Upper lobe of right lung (tissue), 1 donor: ENCODE results near the gene MINAR1. TPM values are rescaled to one million over a fixed set of nuclear protein-coding genes. Genes with fewer than 3 reads are reported as not detected.

Experiments
- ATAC-seq: fragments of 200-7000 bp; cut with Tn5 transposase; one replicate; pipeline ENCODE4 v1.9.1; 2020; ENCODE audit warnings: mild to moderate bottlenecking, moderate library complexity
- DNase-seq: peaks from one replicate; pipeline ENCODE4 v3.0.0-alpha.2; 2020
- H3K27ac ChIP-seq: fragments of 200-600 bp; one replicate; pipeline ENCODE4 v1.8.0; 2022
- H3K27me3 ChIP-seq: fragments of 200-600 bp; one replicate; pipeline ENCODE4 v1.8.0; 2022; ENCODE audit warnings: mild to moderate bottlenecking
- H3K36me3 ChIP-seq: fragments of 200-600 bp; one replicate; pipeline ENCODE4 v1.8.0; 2022
- H3K4me1 ChIP-seq: fragments of 200-600 bp; one replicate; pipeline ENCODE4 v1.8.0; 2022
- H3K4me3 ChIP-seq: fragments of 200-600 bp; one replicate; pipeline ENCODE4 v1.8.0; 2022; ENCODE audit warnings: mild to moderate bottlenecking
- H3K9me3 ChIP-seq: fragments of 200-600 bp; one replicate; pipeline ENCODE4 v1.8.0; 2022
- intact Hi-C: fragments of 100-400 bp; cut with DNase I; formaldehyde crosslinking; loops from one replicate; pipeline ENCODE4 v1.11.0; 2022
- total RNA-seq: library from RNA; stranded (reverse); fragmentation: NEBNext Ultra II Directional; extraction: Animal tissue kit (Norgen Biotek cat#: 25700); gene quantifications from one replicate; pipeline ENCODE4 v1.2.1, GENCODE V29; 2021
- TF ChIP-seq, protein P1 (sequence below): fragments of 200-600 bp; IDR thresholded peaks from one replicate; pipeline ENCODE4 v1.8.0; 2022; ENCODE audit warnings: antibody characterized with exemption
- donor health status: DM: no; HTN: yes; CAD: no; lungs with severe emphysema.

The MINAR1 gene
- total RNA-seq, 1 donor from 2014 or later, result 0.26 TPM

DNA sequence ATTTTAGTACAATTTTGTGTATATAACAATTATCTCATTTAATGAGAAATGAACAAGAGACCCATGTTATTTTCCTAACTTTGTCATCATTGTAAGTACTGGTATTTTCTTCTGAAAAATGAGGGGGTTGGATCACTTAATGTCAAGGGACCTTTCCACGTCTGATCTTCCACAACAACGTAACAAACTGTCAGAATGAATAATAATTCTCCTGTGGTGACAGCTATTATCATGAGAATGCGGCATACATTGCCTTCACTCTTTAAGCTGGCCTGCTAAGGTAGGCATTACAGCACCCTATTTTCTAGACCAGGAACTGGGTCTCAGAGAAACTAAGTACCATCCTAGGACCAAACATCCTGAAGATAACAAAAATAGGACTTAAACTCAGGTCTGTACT lies 31.5 kb upstream of the MINAR1 start:
- ATAC-seq (no peak), DNase-seq (no peak)
- TF ChIP-seq, protein P1, sequence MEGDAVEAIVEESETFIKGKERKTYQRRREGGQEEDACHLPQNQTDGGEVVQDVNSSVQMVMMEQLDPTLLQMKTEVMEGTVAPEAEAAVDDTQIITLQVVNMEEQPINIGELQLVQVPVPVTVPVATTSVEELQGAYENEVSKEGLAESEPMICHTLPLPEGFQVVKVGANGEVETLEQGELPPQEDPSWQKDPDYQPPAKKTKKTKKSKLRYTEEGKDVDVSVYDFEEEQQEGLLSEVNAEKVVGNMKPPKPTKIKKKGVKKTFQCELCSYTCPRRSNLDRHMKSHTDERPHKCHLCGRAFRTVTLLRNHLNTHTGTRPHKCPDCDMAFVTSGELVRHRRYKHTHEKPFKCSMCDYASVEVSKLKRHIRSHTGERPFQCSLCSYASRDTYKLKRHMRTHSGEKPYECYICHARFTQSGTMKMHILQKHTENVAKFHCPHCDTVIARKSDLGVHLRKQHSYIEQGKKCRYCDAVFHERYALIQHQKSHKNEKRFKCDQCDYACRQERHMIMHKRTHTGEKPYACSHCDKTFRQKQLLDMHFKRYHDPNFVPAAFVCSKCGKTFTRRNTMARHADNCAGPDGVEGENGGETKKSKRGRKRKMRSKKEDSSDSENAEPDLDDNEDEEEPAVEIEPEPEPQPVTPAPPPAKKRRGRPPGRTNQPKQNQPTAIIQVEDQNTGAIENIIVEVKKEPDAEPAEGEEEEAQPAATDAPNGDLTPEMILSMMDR, result no peak
- Histone ChIP-seq H3K36me3 (no peaks in the 10 kb centered on the region), H3K27me3 (no peaks in the 10 kb centered on the region), H3K4me1 (no peaks in the 10 kb centered on the region), H3K9me3 (no peaks in the 10 kb centered on the region), H3K4me3 (no peak overlapping the region), H3K27ac (no peak overlapping the region)
- intact Hi-C loops, result no loop called here

DNA sequence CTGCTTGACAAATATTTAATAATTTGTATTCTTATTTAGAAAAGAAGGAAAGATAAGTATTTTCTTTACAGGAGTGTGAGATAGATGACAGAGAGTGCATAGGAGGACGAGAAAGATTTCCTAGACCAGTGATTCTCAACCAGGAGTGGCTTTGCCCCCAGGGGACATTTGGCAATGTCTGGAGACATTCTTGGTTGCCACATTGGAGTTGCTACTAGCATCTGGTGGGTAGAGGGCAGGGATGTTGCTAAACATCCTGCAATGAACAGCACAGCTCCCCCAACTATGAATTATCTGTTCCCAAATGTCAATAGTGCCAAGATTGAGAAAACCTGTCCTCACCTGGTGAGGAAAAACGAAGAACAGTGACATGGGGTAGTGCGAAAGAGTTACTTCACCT lies 30.8 kb upstream of the MINAR1 start:
- intact Hi-C loops, result no loop called here
- H3K36me3 ChIP-seq, result no peaks in the 10 kb centered on the region
- no peak for DNase-seq
- no peak overlapping the region for H3K4me3 ChIP-seq
- no peak overlapping the region for H3K27ac ChIP-seq
- TF ChIP-seq, protein P1, result no peak
- no peaks in the 10 kb centered on the region for H3K27me3 ChIP-seq
- H3K9me3 ChIP-seq, result no peaks in the 10 kb centered on the region
- no peaks in the 10 kb centered on the region for H3K4me1 ChIP-seq
- no peak for ATAC-seq

DNA sequence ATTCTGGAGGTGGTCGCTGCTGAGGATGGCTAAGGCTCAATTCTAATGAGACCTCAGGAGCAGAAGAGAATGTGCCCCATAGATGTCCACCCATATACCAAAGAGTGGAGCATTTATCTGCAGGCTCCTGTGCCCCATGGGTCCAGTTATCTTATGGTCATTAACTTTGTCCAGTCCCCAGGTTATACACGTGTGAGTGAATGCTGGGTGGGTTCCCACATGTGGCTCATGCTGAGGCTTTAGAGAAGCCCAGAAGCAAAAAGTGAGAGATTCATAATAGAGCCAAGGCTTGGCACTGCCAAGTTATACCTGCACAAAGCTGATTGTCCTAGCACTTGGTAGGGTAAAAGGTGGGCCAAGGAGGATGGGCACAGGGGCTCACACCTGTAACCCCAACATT lies 30.0 kb upstream of the MINAR1 start:
- Histone ChIP-seq H3K9me3 (no peaks in the 10 kb centered on the region), H3K4me3 (no peak overlapping the region), H3K27me3 (no peaks in the 10 kb centered on the region), H3K4me1 (no peaks in the 10 kb centered on the region), H3K27ac (no peak overlapping the region), H3K36me3 (no peaks in the 10 kb centered on the region)
- intact Hi-C loops, result no loop called here
- no peak for DNase-seq
- TF ChIP-seq, protein P1, result no peak
- ATAC-seq, result no peak

DNA sequence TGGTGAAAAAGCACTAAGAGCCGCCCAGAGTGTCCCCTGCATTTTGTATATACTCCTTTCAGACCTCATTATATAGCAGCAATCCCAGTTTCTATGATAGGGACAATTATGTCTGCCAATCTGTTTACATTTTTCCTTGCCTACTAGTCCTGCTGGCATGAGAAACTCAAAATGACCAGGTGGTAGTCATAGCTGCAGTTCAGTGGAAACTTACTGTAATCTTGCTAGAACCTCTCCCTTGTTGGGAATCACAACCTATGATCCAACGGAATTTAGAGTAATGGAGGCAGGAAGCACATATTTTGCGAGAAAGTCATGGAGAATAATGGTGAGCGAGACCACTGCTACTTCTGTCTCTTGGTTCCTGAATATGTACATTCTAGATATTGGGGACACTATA lies 28.6 kb upstream of the MINAR1 start:
- Histone ChIP-seq H3K36me3 (no peaks in the 10 kb centered on the region), H3K27ac (no peak overlapping the region), H3K27me3 (no peaks in the 10 kb centered on the region), H3K4me1 (no peaks in the 10 kb centered on the region), H3K9me3 (no peaks in the 10 kb centered on the region), H3K4me3 (no peak overlapping the region)
- no peak for ATAC-seq
- intact Hi-C loops, result no loop called here
- no peak for DNase-seq
- TF ChIP-seq, protein P1, result no peak

DNA sequence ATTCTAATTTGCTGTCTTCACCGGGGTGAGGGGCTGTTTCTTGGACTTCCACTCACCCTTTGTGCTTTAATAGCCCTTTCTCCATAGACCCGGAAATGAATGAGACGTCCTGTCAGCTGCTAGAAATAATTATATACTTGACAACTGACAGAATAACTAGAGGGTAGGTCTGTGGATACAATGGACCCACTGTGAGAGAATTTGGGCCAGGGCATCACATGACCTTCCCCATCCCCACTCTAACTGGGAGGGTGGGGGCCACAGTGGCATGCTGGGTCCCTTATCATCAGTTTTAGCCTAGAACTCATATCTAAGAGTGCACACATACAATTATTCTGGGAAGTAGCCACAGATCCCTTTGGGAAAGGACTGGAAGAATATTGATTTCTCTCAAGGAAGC lies 25.9 kb upstream of the MINAR1 start:
- no peak for ATAC-seq
- Histone ChIP-seq H3K4me1 (no peaks in the 10 kb centered on the region), H3K36me3 (no peaks in the 10 kb centered on the region), H3K27me3 (no peaks in the 10 kb centered on the region), H3K9me3 (no peaks in the 10 kb centered on the region), H3K27ac (no peak overlapping the region), H3K4me3 (no peak overlapping the region)
- intact Hi-C loops, result no loop called here
- TF ChIP-seq, protein P1, result no peak
- no peak for DNase-seq

DNA sequence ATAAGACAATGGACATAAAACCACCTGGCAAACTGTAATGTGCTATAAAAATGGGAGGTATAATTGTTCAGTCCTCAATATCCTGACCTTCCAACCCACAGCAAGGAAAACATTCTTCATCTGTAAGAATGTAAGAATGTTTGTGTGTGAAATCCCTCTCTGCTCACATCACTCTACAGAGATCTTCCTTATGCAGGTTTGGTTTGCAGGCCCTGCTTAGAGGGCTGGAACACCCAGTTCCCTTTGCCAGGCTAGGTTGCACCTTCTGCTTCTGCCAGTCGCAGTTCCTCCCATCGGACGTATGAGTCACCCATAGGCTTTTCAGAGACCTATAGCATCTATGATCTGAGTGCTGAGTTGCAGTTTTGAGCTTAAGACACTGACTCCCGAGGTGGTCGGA lies 24.1 kb upstream of the MINAR1 start:
- Histone ChIP-seq H3K4me1 (no peaks in the 10 kb centered on the region), H3K27ac (no peak overlapping the region), H3K9me3 (no peaks in the 10 kb centered on the region), H3K36me3 (no peaks in the 10 kb centered on the region), H3K4me3 (no peak overlapping the region), H3K27me3 (no peaks in the 10 kb centered on the region)
- intact Hi-C loops, result no loop called here
- DNase-seq (no peak), ATAC-seq (no peak)
- TF ChIP-seq, protein P1, result no peak
